GM18505 (cell line): ENCODE measurements around the gene TRANK1.
"Not testable (repeated sequence)": the region's sequence is repeated elsewhere in the genome, so short reads cannot be mapped to it uniquely, and the experiment has no call there.

Experiments used
- ATAC-seq: cut with Tn5 transposase; IDR thresholded peaks from one replicate; pipeline ENCODE4 v1.9.1; 2021; ENCODE audit not compliant: unreplicated experiment
- POLR2A ChIP-seq: IDR thresholded peaks from 4 replicates; pipeline ENCODE4 v1.6.1; 2011; ENCODE audit warnings: borderline replicate concordance; ENCODE audit not compliant: insufficient read depth, insufficient read length; ENCODE audit errors: extremely low read depth

TRANK1 gene

DNA sequence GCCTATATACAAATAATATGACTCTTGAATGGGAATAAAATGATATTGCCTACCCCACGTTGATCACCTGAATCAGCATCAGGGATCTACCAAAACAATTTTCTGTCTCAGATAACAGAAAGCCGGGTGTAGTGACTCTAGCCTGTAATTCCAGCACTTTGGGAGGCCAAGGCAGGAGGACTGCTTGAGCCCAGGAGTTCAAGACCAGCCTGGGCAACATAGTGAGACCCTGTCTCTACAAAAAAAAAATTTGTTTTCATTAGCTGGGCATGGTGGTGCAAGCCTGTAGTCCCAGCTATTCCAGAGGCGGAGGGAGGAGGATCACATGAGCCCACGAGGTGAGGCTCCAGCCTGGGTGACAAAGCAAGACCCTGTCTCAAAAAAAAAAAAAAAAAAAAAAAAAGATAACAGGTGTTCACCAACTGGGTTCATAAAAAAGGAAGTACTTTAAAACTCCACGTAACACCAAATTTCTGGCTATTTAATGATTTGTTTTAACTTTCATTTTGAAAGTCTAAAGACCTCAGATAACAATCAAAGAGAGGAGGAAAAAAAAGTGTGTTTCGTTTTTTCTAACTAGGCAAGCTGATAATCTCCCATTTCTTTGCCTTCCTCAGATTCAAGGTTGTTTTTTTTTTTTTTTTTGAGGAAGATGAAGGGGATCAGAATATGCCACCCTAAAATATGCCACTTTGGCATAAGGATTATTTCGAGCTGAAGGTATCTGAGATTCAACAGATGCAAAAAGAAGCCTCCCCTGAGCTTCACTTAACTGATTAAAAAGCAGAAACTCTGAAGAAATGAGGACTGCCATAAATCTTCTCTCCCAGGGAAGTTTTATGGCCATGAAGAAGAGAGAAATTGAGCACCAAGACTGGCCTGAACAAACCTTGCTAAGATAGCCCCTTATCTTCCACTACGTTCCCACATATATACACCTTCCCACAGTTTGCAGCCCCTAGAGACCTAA lies 44.1 kb downstream of the TRANK1 start:
- ATAC-seq, result no peak
- no peak for TF ChIP-seq POLR2A

DNA sequence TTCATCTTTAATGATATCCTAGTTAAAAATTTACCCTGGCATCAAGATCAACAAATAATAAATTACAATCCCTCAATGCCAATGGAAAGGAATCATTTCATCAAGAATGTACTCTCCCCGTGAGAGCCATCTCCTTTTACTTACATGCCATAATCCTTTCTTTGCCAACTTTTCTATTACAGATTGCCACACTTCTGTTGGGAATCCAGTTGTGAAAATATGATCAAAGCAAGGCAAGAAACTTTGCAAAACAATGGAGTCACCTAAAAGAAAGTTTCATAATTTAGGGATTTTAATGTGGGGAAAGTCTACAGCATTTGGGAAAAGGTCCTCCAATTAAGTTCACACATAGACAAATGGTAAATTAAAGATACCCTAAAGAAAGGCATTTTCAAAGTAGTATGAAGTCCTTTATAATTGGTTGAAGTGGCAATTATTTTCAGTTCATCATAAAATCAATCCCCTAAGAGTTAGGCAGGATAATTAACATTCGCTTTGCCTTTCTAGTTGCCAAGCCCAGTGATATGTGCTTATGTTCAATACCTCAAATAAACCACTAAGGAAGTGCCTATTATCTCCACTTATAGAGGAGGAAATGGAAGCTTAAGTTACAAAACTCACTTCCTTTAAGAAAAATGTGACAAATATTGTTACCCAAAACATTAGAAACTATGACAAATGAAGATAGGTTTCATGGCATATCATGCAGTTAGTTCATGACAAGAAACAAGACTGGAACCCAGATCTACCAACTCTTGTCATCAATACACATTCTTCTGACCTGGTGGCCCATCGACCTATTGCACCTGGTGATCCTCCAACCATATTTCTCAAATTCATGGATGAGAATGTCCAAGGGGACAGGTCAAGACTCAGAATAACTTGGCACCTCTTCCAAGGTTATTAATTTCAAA lies 49.1 kb downstream of the TRANK1 start:
- no peak for ATAC-seq
- no peak for TF ChIP-seq POLR2A

DNA sequence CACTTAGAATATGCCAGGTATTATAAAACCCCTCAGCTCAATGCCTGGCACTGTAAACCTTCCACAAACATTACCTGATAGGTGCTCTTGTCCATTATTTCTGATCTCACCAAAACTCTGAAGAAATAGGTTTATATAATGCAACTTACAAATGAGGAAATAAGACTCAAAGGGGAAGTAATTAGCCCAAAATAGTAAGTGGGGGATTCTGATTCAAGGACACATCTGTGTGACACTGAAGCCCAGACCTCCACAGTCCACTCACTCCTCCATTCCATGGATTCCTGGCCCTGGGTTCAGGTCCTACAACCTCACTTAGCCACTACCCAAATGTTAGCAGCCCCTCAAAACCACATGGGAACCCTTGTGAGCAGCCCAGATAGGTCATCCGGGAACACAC lies 49.9 kb downstream of the TRANK1 start:
- TF ChIP-seq POLR2A, result no peak
- no peak for ATAC-seq

DNA sequence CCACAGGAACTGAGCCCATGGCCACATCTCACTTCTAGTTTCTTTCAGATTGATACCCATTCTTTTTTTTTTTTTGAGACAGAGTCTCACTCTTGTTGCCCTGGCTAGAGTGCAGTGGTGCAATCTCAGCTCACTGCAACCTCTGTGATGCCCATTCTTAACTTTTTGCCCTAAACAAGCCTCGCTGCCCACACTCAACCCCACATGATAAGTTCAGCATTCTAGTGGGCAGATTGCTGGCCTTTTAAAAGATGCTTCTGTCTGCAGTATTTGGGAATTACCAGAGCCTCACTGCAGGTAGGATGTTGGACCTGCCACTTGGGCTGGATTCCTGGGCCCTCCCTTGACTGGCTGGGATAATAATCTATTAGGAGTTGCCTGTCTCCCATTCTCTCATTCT lies 51.0 kb downstream of the TRANK1 start:
- TF ChIP-seq POLR2A, result no peak
- ATAC-seq, result no peak

DNA sequence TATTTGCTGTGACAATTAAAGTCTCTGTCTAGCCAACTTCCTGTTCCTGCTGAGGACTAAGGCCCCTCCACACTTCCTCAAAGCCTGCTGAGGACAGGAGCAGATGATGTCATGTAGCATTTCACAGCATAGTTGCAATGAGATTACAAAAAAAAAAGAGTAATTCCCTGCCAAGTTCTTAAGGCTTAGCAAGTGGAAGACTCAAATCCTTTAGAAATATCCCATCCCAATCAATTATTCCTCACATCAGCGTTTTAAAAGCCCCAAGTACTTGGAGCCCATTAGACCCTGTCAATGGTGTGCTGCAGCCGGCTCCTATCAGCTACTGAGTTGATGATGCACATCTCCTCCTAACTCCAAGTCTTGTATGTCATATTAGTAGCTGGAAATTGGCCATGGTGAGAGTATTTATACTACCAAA lies 51.7 kb downstream of the TRANK1 start:
- ATAC-seq, result peak; percentile 50
- TF ChIP-seq POLR2A, result no peak

DNA sequence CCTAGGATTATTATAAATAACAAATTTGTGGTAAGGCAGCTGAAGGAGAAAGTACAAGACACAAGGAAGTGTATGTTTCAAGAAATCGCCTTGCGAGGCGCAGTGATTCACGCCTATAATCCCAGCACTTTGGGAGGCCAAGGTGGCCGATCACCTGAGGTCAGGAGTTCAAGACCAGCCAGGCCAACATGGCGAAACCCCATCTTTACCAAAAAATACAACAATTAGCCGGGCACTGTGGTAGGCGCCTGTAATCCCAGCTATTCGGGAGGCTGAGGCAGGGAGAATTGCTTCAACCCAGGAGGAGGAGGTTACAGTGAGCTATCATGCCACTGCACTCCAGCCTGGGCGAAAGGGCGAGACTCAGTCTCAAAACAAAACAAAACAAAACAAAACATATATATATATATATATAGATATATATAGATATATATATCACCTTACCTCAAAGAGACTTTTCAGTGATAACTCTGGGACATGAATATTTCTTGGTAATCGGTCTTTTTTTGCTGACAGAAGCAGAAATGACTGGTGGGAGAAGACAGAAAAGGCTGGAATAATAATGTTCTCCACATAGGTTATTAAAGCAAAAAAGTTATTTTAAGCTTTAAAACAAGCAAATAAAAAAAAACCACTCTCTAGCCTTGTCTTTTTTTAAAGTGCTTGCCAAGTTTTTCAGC lies 52.3 kb downstream of the TRANK1 start:
- no peak for TF ChIP-seq POLR2A
- no peak for ATAC-seq

DNA sequence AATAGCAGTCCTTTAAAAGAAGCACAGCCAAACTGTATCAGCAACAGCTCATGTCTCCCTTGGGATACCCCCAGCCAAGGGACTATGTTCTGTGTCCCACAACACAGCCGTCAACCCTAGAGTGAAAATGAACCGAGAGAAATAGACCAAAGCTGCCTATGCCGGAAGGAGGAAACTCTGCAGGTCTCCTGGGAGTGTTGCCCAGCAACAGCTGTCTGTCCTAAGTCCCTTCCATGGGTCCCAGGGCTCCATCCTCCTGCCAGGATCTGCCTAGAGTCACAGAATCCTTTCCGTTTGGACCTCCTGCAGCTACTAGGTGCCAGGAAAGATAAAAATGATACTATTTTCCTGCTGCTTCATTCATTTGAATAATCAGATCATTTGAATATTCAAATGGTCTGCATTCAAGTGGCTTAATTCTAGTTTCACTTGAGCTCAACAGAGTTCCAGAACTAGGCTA lies 53.1 kb downstream of the TRANK1 start:
- TF ChIP-seq POLR2A, result peak; percentile 23
- ATAC-seq, result peak; percentile 56

DNA sequence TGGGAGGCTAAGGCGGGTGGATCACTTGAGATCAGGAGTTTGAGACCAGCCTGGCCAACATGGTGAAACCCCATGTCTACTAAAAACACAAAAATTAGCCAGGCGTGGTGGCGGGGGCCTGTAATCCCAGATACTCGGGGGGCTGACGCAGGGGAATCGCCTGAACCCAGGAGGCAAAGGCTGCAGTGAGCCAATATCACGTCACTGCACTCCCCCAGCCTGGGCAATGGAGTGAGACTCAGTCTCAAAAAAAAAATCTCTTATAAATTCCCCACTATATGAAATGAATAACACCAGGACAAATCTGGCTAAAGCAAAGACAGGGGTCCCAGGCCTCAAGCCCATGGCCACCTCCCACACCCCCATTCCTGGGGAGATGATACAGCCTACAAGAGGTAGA lies 53.8 kb downstream of the TRANK1 start:
- ATAC-seq, result not testable (repeated sequence)

DNA sequence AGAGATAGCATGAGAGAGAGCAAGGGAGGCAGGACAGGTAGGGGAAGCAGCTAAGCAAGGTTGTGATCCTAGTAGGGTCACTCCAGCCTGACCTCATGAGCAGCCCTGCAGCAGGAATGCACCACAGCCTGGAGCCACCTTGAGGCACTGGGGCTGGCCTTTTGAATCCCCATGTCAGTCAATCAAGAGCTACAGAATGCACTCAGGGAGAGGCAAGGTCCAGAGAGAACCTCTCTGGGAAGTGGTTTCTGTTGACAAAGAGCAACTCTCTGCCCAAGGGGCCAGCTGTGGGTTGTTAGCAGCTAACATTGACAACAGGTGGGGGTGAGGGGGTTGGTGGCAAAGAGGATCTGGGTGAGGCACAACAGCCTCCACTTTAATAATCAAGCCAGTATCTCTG lies 54.6 kb downstream of the TRANK1 start:
- no peak for ATAC-seq
- TF ChIP-seq POLR2A, result no peak

DNA sequence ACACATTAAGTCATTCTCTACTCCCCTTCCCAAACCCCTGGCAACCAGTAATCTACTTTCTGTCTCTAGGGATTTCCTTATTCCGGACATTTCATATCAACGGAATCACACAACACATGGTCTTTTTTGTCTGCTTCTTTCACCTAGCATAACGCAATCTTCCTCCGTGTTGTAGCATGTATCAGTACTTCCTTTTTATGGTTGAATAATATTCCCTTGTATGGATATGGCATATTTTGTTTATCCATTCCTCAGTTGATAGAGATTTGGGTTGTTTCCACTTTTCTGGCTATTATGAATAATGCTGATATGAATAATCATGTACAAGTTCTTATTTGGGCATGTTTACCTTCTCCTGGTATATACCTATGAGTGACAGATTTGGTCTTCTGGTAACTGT lies 63.1 kb downstream of the TRANK1 start:
- TF ChIP-seq POLR2A, result no peak
- no peak for ATAC-seq

DNA sequence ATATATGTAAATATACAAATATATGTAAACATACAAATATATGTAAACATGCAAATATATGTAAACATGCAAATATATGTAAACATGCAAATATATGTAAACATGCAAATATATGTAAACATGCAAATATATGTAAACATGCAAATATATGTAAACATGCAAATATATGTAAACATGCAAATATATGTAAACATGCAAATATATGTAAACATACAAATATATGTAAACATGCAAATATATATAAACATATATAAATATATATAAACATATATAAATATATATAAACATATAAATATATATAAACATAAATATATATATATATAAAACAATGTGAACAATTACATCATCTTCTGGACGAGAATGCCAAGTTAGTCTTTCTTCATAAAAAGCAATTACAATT lies 65.0 kb downstream of the TRANK1 start:
- not testable (repeated sequence) for ATAC-seq

DNA sequence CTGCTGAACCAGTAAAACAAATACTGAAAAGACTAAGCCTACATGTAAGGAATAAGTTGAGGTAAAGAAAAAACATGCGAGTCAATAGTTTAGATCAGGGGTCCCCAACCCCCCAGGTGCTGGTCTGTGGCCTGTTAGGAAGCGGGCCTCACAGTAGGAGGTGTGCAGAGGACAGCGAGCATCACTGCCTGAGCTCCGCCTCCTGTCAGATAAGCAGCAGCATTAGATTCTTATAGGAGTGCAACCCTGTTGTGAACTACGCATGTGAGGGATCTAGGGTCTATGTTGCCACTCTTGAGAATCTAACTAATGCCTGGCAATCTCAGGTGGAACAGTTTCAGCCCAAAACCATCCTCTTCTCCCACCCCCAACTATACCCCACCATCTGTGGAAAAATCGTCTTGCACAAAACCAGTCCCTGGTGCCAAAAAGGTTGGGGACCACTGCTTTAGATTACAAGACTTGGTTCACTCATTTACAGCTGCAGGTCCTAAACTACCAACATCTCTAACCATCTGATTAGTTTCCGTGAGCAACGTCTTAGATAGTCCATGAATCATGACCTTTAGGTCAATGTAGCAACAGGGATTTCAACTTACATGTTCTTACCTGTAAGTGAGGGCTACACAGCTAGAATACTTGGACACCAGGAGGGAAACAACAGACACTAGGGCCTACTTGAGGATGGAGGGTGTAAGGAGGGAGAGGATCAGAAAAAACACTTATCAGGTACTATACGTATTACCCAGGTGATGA lies 66.7 kb downstream of the TRANK1 start:
- ATAC-seq, result no peak
- TF ChIP-seq POLR2A, result no peak
